ENCODE data around the gene CHD2.

CHD2 gene

DNA sequence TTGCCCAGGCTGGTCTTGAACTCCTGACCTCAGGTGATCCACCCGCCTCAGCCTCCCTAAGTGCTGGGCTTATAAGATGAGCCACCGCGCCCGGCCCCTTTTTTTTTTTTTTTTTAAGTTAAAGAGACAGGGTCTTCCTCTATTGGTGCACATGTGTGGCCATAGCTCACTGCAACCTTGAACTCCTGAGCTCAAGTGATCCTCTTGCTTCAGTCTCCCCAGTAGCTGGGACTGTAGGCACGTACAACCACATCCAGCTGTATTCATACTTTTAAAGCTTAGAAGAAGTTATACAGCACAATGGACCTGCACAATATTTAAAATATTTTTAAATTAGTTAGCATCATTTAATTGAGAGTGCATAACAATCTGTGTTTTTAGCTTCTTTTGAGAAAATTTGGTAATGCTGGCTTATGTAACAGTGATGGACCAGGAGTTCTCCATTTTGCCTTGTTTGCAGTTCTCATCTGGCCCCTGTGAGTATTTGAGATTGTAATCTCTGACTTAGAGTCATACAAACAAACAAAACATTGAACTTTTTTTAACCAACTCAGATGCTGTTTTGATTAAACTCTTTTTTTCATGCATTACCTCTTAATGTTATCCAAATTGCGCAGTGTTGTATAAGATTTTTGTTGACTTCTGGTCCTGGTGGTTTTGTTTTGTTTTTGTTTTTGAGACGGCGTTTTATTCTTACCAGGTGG is 33.0 kb downstream of the CHD2 start:
- DNase-seq: no peak

DNA sequence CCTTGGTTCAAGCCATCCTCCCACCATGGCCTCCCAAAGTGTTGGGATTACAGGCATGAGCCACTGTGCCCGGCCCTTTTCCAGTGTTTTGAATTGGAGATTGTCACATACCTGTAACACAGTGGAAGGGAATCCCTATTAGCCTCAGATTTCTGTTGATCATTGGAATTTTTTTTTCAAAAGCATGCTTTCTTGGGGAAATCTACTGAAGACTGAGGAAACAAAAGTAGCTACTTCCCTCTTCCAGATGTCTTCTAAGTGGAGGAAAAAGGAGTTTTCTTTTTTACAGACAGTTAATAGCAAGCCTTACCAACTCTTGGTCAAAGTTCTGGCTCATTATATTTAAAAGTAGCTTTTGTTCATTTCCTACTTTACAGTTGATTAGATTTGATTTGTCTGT is 33.7 kb downstream of the CHD2 start:
- no peak for DNase-seq

DNA sequence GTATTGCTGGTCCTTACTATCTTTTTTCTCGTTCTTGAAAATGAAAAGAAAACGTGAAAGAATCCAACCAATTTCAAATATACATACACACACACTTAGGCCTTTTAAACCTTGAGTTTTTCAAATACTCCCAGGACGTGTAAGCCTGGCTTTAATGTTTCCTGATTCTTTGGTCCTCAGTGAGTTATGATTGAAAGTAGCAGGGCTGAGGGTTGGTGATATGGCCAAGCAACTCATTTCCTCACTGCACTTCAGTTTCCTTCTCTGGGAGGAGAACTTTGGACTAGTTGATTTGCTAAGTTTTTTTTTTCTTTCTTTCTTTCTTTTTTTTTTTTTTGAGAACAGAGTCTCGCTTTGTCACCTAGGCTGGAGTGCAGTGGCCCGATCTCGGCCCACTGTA is 34.6 kb downstream of the CHD2 start:
- no peak for DNase-seq

DNA sequence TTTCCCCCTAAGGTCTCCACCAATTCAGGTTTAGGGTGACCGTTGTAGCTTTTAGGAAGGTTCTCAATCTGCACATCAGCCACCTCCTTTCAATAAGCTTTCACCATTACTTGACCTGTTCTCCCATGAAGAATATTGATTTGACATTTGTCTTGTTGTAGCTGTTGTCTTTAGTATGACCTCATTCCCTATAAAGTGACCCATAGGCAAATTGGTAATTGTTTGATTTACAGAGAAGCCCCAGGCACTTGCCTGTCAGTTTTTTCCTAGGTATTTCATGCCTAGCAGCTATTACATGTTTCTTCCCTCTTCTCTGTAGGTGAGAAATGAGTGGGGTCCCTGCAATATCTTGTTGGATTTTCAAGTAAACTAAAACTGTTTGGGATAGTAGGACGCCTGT is 36.0 kb downstream of the CHD2 start:
- DNase-seq: no peak

DNA sequence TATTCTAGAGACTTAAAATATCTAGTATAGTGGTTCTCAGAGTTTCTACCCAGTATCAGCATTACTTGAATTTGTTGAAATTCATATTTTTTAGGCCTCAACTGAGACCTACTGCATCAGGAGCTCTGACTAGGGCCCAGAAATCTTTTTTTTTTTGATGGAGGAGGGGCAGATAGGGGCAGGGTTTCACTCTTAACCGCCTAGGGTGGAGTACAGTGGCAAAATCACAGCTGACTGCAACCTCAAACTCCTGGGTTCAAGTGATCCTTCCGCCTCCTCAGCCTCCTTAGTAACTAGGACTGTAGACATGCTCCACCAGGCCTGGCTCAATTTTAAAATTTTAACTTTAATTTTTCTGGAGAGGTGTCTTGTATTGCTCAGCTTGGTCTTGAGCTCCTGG is 36.6 kb downstream of the CHD2 start:
- no peak for DNase-seq

DNA sequence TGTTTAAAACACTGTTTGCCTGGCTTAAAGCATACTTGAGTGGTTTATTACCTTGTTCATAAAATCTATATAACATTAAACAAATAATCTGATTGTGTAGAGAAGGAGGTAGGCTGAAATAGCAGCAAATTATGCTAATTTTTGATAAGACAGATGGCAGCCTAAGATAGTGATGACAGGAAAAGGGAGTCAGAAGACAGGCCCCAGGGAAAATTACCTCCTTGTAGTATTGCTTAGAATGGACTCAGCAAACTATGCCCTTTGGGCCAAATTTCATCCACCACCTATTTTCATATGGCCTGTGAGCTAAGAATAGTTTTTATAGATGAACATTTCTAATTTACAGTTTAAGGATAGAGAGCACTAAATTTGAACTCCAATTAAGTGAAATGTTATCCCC is 37.8 kb downstream of the CHD2 start:
- no peak for DNase-seq

DNA sequence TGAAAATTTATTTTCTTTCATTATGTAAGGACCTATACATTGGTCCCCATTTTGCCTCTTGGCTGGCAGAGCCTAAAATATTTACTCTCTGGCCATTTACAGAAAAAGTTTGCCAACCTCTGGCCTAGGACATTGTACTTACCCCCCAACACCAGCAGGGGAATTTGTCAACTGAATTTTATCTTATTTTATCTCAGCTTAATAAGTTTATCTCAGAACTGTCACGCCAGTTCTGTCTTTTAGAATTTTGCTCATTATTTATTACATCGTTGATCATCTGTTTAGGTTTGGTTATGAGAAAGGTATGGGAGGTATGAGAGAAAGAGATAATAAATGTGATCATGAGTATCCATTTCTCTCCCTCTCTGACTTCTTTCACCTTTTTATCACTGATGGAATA is 38.3 kb downstream of the CHD2 start:
- DNase-seq: no peak

DNA sequence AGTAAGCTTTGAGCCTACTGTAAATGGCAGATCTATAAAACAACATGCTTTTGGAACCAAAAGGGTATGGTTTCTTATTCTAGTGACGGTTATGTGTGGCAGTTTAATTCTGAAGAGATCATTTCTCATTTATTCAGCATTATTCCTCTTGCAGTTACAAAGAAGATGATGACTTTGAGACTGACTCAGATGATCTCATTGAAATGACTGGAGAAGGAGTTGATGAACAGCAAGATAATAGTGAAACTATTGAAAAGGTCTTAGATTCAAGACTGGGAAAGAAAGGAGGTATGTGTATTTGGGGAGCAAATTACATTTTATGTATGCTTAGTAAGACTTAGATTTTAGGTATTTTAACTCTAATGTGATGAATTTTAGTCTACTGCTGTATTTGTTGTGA is 41.5 kb downstream of the CHD2 start:
- no peak for DNase-seq

DNA sequence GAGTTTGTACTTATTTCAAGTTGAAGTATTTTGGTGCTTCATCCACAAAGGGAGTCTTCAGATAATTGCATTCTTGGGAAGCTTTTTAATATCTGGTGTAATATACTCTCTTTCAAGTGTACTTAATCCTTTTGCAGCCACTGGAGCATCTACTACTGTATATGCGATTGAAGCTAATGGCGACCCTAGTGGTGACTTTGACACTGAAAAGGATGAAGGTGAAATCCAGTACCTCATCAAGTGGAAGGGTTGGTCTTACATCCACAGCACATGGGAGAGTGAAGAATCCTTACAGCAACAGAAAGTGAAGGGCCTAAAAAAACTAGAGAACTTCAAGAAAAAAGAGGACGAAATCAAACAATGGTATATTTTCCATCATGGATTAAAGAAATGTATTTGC is 42.6 kb downstream of the CHD2 start:
- DNase-seq: no peak

DNA sequence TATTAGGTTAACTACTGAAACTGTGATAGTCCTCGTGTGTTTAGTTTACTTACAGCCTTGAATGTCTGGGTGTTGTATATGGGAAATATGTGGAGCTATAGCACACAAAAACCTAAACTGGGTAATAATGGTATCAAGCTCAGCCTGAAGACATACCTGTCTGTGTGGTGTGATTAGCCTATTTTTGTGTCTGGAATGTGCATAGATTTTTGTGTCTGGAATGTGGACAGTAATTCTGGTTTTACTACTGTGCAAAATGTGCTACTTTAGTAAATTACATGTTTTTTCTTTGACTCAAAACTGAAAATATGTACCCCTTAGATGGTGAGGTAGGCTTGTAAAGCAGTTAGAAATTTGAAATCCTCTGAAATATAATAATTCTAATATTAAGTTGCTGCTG is 43.5 kb downstream of the CHD2 start:
- DNase-seq: no peak

DNA sequence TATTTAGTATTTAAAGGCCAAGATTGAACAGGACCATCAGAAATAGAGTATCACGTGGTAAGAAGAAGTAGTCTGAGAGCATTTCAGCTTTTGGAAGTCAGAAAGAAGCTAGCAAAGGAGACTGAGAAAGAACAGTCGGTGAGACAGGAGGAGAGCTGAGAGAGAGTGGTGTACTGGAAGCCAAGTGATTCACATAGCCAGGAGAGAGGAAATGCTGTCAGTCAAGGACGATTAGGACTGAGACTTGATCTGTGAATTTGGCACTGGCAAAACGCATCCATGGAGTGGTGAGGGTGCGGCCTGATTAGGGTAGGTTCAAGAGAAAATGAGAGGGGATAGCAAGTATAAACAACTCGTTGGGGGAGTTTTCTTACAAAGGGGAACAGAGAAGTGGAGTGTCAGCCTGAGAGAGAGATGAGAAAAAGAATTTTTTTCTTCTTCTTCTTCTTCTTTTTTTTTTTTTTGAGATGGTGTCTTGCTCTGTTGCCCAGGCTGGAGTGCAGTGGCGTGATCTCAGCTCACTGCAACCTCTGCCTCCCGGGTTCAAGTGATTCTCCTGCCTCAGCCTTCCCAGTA is 44.9 kb downstream of the CHD2 start:
- DNase-seq: no peak

DNA sequence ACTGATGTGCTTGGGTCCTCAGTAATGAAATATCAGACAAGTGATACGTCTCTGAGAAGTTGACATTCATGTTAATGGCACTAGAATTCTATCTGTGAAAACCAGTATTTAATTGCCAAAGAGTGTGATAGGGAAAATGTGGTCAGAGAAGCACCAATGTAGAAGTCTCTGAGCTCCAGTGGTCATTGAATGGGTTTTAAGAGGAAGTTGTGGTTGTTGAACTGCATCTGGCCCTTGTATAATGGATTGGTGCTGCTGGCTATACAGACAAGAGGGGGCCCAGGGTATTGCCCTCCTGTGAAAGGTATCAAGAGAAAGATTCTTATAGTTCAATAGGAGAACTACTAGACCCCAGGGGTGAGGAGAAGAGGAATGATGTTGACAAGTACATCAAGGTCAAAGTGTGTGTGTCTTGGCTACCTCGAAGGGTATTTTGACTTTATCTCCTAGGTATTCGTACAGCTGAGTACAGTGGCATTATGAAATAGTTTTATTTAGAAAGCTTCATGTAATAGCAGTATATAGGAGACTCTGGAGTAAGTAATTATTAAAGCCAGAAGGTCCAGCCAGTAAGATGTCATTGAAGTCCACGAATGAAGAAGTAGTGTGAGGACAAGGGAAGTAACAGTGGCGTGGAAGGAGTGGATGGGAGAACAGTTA is 47.1 kb downstream of the CHD2 start:
- DNase-seq: no peak

DNA sequence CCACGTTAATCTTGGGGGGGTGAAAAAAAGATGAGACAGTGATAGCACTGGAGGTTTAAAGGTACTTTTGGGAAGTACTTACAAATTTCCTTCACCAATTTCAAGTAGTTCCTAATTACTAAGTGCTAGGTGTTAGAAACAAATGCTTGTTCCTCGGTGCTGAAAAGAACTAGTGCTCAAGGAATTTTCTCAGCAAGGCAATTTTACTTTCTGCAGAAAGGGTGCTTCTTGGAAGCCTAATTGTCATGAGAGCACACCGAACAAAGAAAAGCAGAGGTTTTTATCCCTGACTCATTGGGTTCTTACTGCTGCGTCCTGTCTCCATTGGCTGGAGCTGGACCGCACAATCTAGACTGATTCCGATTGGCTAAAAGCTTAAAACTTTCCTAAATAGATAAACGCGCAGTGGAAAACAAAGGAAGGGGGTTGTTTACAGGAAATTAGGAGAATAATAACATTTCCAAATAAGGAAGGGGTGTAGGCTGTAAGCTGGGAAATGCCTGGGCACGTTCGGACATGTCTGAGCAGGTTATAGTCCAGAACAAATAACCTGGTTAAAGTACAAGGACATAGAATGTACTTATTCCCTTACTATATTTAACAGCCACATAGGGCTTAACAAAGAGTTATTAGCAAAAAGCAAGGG is 49.6 kb downstream of the CHD2 start:
- no peak for DNase-seq

DNA sequence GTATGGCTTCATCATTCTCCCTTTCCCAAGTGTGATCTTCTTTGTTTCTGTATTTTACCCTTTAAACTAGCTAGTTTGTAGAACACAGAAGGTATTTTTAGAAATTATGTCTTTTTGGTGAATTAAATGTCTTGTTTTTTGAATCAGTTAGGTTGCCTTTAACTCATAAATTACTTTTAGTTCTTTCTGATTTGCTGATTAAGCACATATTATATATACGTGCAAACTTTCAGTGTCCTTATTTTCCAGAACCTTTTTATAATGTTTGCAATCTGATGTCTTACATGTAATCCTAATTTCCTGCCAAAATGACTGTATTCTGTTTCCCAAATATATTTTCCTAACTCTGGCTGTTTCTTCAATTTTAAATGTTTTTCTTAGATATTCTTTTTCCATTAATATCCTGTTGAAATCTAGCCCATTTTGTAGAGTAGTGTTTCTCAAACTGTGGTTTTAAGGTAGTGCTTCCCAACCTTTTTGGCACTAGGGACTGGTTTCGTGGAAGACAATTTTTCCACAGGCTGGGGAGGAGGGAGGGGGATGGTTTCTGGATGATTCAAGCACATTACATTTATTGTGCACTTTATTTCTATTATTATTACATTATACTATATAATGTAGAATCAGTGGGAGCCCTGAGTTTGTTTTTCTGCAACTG is 51.8 kb downstream of the CHD2 start:
- DNase-seq: no peak

DNA sequence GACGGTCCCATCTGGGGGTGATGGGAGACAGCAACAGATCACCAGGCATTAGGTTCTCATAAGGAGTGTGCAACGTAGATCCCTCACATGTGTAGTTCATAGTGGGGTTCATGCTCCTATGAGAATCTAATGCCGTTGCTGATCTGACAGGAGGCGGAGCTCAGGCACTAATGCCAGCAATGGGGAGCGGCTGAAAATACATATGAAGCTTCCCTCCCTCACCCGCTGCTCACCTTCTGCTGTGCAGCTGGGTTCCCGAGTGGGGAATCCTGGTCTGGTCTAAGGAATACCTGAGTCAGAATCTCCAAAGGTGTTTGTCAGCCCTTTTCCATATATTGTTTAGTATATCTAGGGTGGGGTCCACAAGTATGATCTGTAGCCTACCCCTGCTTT is 52.3 kb downstream of the CHD2 start:
- DNase-seq: no peak

DNA sequence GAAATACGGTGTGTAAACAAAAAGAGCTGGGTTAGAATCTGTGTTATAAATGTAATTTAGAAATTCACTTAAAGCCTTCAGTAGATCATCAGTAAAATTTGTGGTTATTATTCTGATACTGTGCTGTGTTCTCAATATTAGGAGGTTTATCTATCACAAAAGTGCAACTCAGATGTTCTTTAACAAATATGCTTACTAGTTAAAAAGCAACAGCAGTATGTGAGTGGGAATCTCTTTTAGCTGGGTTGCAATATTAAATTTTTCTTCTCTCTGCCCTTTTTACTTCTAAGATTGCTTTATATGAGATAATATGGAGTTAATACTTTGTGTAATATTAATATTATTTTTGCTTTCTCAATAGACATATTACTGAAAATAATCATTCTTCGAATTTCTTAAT is 53.4 kb downstream of the CHD2 start:
- no peak for DNase-seq

DNA sequence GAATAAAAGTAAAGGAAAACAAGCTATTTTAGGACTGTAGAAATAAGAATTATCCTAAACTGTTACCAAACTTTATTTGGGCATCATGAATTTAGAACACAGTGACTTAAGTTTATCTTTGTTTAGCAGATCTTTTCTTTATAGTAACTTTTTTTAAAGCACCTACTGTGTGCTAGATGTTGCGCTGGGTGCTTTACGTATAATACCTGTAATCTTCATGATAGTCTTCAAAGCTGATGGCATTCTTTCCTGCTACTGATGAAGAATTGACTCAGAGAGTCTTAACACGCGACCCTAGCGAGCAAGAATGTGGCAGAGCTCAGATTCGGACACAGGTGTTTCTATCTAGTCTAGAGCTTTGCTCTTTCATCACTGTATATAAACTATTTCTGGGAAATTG is 53.9 kb downstream of the CHD2 start:
- DNase-seq: no peak

DNA sequence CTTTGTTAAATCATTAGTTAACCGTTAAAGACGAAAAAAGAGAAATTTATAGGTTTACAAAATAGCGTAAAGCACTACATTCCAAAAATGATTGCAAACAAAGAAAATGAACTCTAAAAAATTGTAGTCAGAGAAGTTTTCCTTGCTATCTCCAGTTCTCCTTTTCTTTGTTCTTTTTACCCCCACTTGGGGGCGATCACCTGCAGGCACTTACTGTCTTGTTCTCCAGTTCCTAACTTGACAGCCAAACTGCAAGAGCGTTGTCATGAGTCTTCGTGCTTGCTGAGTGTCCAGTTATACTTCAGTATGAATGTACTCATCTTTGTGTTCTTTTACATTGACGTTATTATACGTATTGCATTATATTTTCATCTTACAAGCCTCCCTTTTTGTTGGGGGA is 54.5 kb downstream of the CHD2 start:
- no peak for DNase-seq

DNA sequence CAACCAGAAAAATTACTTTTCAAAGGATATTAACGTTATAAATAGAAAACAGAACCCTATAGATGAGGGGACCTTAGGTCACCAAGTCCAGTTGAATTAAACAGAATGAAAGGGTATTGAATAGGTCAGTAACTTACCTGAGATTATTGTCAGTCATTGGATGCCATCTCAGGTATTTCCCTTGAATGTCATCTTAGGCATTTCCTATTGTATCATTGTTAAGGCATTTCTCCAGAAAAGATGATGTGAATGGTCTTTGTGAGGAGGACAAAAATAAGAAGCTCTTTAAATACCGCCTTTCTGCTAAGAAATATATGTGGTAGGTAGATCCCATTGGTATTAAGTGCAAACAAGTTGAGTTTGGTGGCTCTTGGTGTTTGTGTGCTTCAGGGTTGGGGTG is 55.6 kb downstream of the CHD2 start:
- DNase-seq: no peak

DNA sequence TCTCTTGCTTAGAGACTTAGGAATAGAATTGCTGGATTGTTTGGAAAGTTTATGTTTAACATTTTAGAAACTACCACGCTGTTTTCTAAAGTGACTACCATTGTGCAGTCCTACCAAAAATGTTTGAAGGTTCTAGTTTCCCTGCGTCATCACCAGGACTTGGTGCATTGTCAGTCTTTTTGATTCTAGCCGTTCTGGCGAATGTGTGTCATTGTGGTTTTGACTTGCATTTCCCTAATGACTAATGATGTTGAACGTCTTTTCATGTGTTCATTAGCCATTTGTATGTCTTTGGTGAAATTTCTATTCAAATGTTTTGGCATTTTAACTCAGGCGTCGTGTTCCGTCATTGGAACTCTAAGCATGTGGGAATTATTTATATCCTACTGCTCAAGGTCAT is 58.0 kb downstream of the CHD2 start:
- no peak for DNase-seq

DNA sequence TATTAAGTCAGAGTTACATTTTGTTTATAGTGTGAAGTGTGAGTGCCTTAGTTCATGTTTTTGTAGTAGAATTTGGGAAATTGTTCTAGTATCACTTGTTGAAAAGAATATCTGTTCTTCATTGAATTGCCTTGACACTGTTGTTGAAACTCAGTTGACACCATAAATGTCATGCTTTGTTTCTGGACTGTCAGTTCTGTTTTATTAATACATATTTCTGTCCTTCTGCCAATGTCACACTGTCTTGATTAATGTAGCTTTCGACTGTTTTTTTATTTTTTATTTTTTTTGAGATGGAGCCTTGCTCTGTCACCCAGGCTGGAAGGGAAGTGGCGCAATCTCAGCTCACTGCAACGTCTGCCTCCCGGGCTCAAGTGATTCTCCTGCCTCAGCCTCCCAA is 59.1 kb downstream of the CHD2 start:
- DNase-seq: no peak

DNA sequence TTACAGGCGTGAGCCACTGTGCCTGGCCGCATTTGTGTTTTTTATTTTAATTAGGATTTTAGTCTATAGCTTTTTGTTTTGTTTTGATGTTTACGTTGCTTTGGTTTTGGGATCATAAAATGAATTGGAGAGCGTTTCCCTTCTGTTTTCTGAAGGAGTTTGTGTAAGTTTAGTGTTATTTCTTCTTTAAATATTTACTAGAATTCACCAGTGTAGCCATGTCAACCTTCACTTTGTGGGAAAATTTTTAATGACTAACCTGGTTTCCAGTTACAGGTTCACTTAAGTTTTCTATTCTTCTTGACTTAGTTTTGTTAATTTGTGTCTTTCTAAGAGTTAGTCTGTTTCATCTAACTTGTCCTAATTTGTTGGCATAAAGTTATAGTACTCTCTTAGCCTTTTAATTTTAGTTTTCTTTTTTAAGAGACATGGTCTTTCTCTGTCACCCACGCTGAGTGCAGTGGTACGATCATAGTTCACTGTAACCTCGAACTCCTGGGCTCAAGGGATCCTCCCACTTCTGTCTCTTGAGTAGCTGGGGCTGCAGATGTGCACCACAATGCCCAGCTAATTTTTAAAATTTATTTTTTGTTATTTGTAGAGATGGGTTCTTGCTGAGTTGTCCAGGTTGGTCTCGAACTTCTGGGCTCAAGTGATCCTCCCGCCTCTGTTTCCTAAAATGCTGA is 61.0 kb downstream of the CHD2 start:
- DNase-seq: no peak

DNA sequence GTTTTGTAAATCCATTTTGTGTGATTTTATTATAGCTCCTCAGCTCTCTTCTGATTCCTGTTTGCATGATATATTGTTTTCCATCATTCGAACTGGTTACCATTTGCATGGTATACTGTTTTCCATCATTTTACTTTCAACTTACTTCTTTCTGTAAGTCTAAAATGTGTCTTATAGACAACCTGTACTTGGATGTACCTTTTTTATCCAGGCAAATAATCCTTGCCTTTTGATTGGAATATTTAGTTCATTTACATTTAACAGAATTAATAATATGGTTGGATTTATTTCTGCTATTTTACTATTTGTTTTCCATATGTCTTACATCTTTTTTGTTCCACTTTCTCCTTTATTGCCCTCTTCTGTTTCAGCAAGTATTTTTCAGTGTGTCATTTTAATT is 62.8 kb downstream of the CHD2 start:
- no peak for DNase-seq
